ENCODE measurements around the gene LSM12.

The LSM12 gene

GRCh38 chr17:44087319-44087718 lies 20.8 kb upstream of the LSM12 start:
- Histone ChIP-seq H2AFZ (ENCODE audit: low read depth, low read length) (no peak overlapping the region), H4K91ac (ENCODE audit: low read length) (peak overlapping the region; percentile 79), H3K9ac (ENCODE audit: low read length) (peak overlapping the region; percentile 81), H3K4me1 (ENCODE audit: control insufficient read depth, insufficient read depth, low read depth, low read length) (peaks cover 26% of the 10 kb centered on the region), H3K27me3 (ENCODE audit: control insufficient read depth in 1 of 2, insufficient read depth in 1 of 2, low read length in 2 of 2) (no peaks in the 10 kb centered on the region), H3K18ac (ENCODE audit: low read depth in 1 of 2, low read length in 2 of 2) (peak overlapping the region; percentile 44 to 60), H3K9me3 (ENCODE audit: control insufficient read depth, low read length) (no peaks in the 10 kb centered on the region), H2AK5ac (ENCODE audit: low read length, severe bottlenecking) (peak overlapping the region; percentile 29), H2BK15ac (ENCODE audit: low read depth, poor library complexity, severe bottlenecking) (no peak overlapping the region), H3K4me2 (ENCODE audit: low read length, poor library complexity, severe bottlenecking) (peak overlapping the region; percentile 3), H3K36me3 (ENCODE audit: control insufficient read depth in 1 of 2, insufficient read depth in 2 of 2, low read depth in 1 of 2, low read length in 2 of 2) (peaks cover 47 to 77% of the 10 kb centered on the region in 2 experiments), H3K4ac (ENCODE audit: low read depth in 1 of 2, low read length in 2 of 2) (peak overlapping the region in 1 of 2 experiments; percentile 69), H2BK12ac (ENCODE audit: low read length in 2 of 2) (peak overlapping the region; percentile 27 to 75), H3K4me3 (ENCODE audit: insufficient read depth in 1 of 2, low read depth in 1 of 2, low read length in 2 of 2) (peak overlapping the region in 1 of 2 experiments; percentile 46), H3K23ac (ENCODE audit: low read length in 2 of 2) (peak overlapping the region in 1 of 2 experiments; percentile 23), H2BK5ac (ENCODE audit: low read depth, low read length, poor library complexity, severe bottlenecking) (no peak overlapping the region), H3K79me1 (replicated peaks; ENCODE audit: low read length, poor library complexity, severe bottlenecking) (no peaks in the 10 kb centered on the region), H4K8ac (ENCODE audit: low read length) (no peak overlapping the region), H3K27ac (ENCODE audit: low read length, poor library complexity, severe bottlenecking) (no peak overlapping the region), H2BK120ac (ENCODE audit: low read depth, low read length) (no peak overlapping the region), H3K14ac (ENCODE audit: low read length in 2 of 2) (peak overlapping the region in 1 of 2 experiments; percentile 85)
- 10% methylated on average over 6 of the region's 8 CpGs for WGBS
- no peak for DNase-seq

GRCh38 chr17:44086364-44087311 lies 20.2 kb upstream of the LSM12 start:
- no peak overlapping the region for H3K23ac ChIP-seq (ENCODE audit: low read length in 2 of 2)
- 41% methylated on average over 10 of the region's 23 CpGs for WGBS
- peak overlapping the region; percentile 88 for H4K91ac ChIP-seq (ENCODE audit: low read length)

GRCh38 chr17:44085908-44086307 lies 19.4 kb upstream of the LSM12 start:
- peak overlapping the region; percentile 68 for H3K9ac ChIP-seq (ENCODE audit: low read length)
- H3K4ac ChIP-seq (ENCODE audit: low read depth in 1 of 2, low read length in 2 of 2): peak overlapping the region in 1 of 2 experiments; percentile 46
- H2BK15ac ChIP-seq (ENCODE audit: low read depth, poor library complexity, severe bottlenecking): no peak overlapping the region
- H3K27ac ChIP-seq (ENCODE audit: low read length, poor library complexity, severe bottlenecking): no peak overlapping the region
- no peak overlapping the region for H2BK5ac ChIP-seq (ENCODE audit: low read depth, low read length, poor library complexity, severe bottlenecking)
- H4K91ac ChIP-seq (ENCODE audit: low read length): peak overlapping the region; percentile 88
- peak overlapping the region; percentile 78 to 83 for H3K18ac ChIP-seq (ENCODE audit: low read depth in 1 of 2, low read length in 2 of 2)
- no peak overlapping the region for H3K4me2 ChIP-seq (ENCODE audit: low read length, poor library complexity, severe bottlenecking)
- H2AFZ ChIP-seq (ENCODE audit: low read depth, low read length): no peak overlapping the region
- no peaks in the 10 kb centered on the region for H3K27me3 ChIP-seq (ENCODE audit: control insufficient read depth in 1 of 2, insufficient read depth in 1 of 2, low read length in 2 of 2)
- no peak overlapping the region for H2BK120ac ChIP-seq (ENCODE audit: low read depth, low read length)
- peaks cover 38 to 73% of the 10 kb centered on the region in 2 experiments for H3K36me3 ChIP-seq (ENCODE audit: control insufficient read depth in 1 of 2, insufficient read depth in 2 of 2, low read depth in 1 of 2, low read length in 2 of 2)
- peak overlapping the region; percentile 27 for H4K8ac ChIP-seq (ENCODE audit: low read length)
- H3K4me3 ChIP-seq (ENCODE audit: insufficient read depth in 1 of 2, low read depth in 1 of 2, low read length in 2 of 2): no peak overlapping the region
- H3K9me3 ChIP-seq (ENCODE audit: control insufficient read depth, low read length): no peaks in the 10 kb centered on the region
- H2AK5ac ChIP-seq (ENCODE audit: low read length, severe bottlenecking): peak overlapping the region; percentile 94
- H2BK12ac ChIP-seq (ENCODE audit: low read length in 2 of 2): peak overlapping the region; percentile 59 to 90
- H3K14ac ChIP-seq (ENCODE audit: low read length in 2 of 2): no peak overlapping the region
- H3K79me1 ChIP-seq (replicated peaks; ENCODE audit: low read length, poor library complexity, severe bottlenecking): no peaks in the 10 kb centered on the region
- H3K23ac ChIP-seq (ENCODE audit: low read length in 2 of 2): no peak overlapping the region
- WGBS: 71% methylated on average over 3 of the region's 5 CpGs
- H3K4me1 ChIP-seq (ENCODE audit: control insufficient read depth, insufficient read depth, low read depth, low read length): peaks cover 29% of the 10 kb centered on the region
- no peak for DNase-seq

More at GRCh38 chr17:44086364-44087311, 20.2 kb upstream of the LSM12 start:
- Histone ChIP-seq H3K4me2 (ENCODE audit: low read length, poor library complexity, severe bottlenecking) (peak overlapping the region; percentile 3), H3K27me3 (ENCODE audit: control insufficient read depth in 1 of 2, insufficient read depth in 1 of 2, low read length in 2 of 2) (no peaks in the 10 kb centered on the region), H3K4me3 (ENCODE audit: insufficient read depth in 1 of 2, low read depth in 1 of 2, low read length in 2 of 2) (peak overlapping the region in 1 of 2 experiments; percentile 46), H3K36me3 (ENCODE audit: control insufficient read depth in 1 of 2, insufficient read depth in 2 of 2, low read depth in 1 of 2, low read length in 2 of 2) (peaks cover 45 to 77% of the 10 kb centered on the region in 2 experiments), H3K14ac (ENCODE audit: low read length in 2 of 2) (no peak overlapping the region), H3K27ac (ENCODE audit: low read length, poor library complexity, severe bottlenecking) (no peak overlapping the region), H2BK120ac (ENCODE audit: low read depth, low read length) (peak overlapping the region; percentile 50), H2BK15ac (ENCODE audit: low read depth, poor library complexity, severe bottlenecking) (peak overlapping the region; percentile 96), H2BK12ac (ENCODE audit: low read length in 2 of 2) (peak overlapping the region; percentile 87 to 90), H3K9me3 (ENCODE audit: control insufficient read depth, low read length) (no peaks in the 10 kb centered on the region), H3K79me1 (replicated peaks; ENCODE audit: low read length, poor library complexity, severe bottlenecking) (no peaks in the 10 kb centered on the region), H2AK5ac (ENCODE audit: low read length, severe bottlenecking) (peak overlapping the region; percentile 94), H2BK5ac (ENCODE audit: low read depth, low read length, poor library complexity, severe bottlenecking) (no peak overlapping the region), H3K4ac (ENCODE audit: low read depth in 1 of 2, low read length in 2 of 2) (peak overlapping the region; percentile 33 to 46), H4K8ac (ENCODE audit: low read length) (peak overlapping the region; percentile 48), H3K18ac (ENCODE audit: low read depth in 1 of 2, low read length in 2 of 2) (peak overlapping the region; percentile 78 to 83), H3K4me1 (ENCODE audit: control insufficient read depth, insufficient read depth, low read depth, low read length) (peaks cover 30% of the 10 kb centered on the region), H3K9ac (ENCODE audit: low read length) (peak overlapping the region; percentile 81), H2AFZ (ENCODE audit: low read depth, low read length) (no peak overlapping the region)
- peak; percentile 98 for DNase-seq

GRCh38 chr17:44084921-44085320 lies 18.4 kb upstream of the LSM12 start:
- H3K36me3 ChIP-seq (ENCODE audit: control insufficient read depth in 1 of 2, insufficient read depth in 2 of 2, low read depth in 1 of 2, low read length in 2 of 2): peaks cover 46 to 78% of the 10 kb centered on the region in 2 experiments
- 92% methylated on average over 7 of the region's 7 CpGs for WGBS

More at GRCh38 chr17:44084921-44085320, 18.4 kb upstream of the LSM12 start:
- Histone ChIP-seq H3K4me1 (ENCODE audit: control insufficient read depth, insufficient read depth, low read depth, low read length) (peaks cover 29% of the 10 kb centered on the region), H3K9me3 (ENCODE audit: control insufficient read depth, low read length) (no peaks in the 10 kb centered on the region), H3K14ac (ENCODE audit: low read length in 2 of 2) (no peak overlapping the region), H4K91ac (ENCODE audit: low read length) (no peak overlapping the region), H3K4me3 (ENCODE audit: insufficient read depth in 1 of 2, low read depth in 1 of 2, low read length in 2 of 2) (no peak overlapping the region), H2BK120ac (ENCODE audit: low read depth, low read length) (no peak overlapping the region), H4K8ac (ENCODE audit: low read length) (no peak overlapping the region), H2AFZ (ENCODE audit: low read depth, low read length) (no peak overlapping the region), H3K4ac (ENCODE audit: low read depth in 1 of 2, low read length in 2 of 2) (no peak overlapping the region), H3K23ac (ENCODE audit: low read length in 2 of 2) (no peak overlapping the region), H2BK12ac (ENCODE audit: low read length in 2 of 2) (no peak overlapping the region), H2BK15ac (ENCODE audit: low read depth, poor library complexity, severe bottlenecking) (no peak overlapping the region), H3K79me1 (replicated peaks; ENCODE audit: low read length, poor library complexity, severe bottlenecking) (no peaks in the 10 kb centered on the region), H3K9ac (ENCODE audit: low read length) (no peak overlapping the region), H3K27ac (ENCODE audit: low read length, poor library complexity, severe bottlenecking) (no peak overlapping the region), H3K18ac (ENCODE audit: low read depth in 1 of 2, low read length in 2 of 2) (no peak overlapping the region), H3K4me2 (ENCODE audit: low read length, poor library complexity, severe bottlenecking) (no peak overlapping the region), H2AK5ac (ENCODE audit: low read length, severe bottlenecking) (no peak overlapping the region), H3K27me3 (ENCODE audit: control insufficient read depth in 1 of 2, insufficient read depth in 1 of 2, low read length in 2 of 2) (no peaks in the 10 kb centered on the region), H2BK5ac (ENCODE audit: low read depth, low read length, poor library complexity, severe bottlenecking) (no peak overlapping the region)
- no peak for DNase-seq

Data from mesenchymal stem cell (in vitro differentiated cells and primary cell).